GM12865 (cell line): ENCODE data around the gene MME.

Experiments used
- DNase-seq: peaks from one replicate; pipeline ENCODE4 v3.0.0; 2010; ENCODE audit warnings: low read depth
- H3K4me3 ChIP-seq: 2 replicates; pipeline ENCODE4 v1.5.1; 2011; ENCODE audit warnings: mild to moderate bottlenecking, low read depth, low read length, control low read depth
- TF ChIP-seq, protein P1 (sequence below): IDR thresholded peaks from 2 replicates; pipeline ENCODE4 v1.5.1; 2011; ENCODE audit warnings: low read length, control low read depth, low read depth, inconsistent platforms; ENCODE audit not compliant: insufficient read depth; ENCODE audit errors: missing control alignments

Gene MME

DNA sequence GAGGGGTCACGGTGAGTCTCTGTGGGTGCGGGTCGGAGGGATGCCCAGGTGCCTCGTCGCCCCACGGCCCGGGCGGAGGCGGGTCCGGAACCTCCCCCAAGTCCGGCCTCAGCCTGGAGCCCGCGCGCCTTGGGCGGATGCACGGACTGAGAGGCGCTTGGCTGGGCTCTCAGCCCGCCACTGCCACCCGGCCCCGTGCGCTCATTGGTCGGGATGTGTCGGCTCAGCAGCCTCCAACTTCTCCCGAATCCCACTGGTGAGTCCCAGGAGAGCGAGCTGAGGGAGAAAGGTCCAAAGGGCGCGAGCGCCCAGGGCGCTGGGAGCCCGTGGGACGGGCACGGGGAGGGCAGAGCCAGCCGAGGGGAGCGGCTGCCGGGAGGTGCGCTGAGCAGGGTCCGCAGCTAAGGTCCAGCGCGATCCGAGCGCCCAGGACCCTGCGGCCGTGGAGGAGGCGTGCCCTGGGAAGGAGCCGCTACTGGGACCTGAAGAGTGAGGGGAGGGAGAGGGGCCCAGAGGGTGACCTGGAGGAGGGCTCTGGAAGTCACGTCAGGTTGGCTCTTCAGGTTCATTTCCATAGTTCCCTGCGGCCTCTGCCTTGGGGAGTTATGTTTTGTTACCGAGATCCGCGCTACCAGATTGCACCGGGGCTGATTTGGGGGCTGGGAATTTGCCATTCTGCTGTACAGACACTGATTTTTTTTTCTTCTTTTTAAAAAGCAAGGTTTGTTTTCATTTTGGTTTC, at the start of gene MME:
Gene MME (plus strand): TSS at position 574 of the 742 bp plus-strand sequence. CDS start 3,849 bp downstream, outside the sequence.
- no peak within 1 kb of the TSS for H3K4me3 ChIP-seq
- DNase-seq, result no peak
- TF ChIP-seq, protein P1, sequence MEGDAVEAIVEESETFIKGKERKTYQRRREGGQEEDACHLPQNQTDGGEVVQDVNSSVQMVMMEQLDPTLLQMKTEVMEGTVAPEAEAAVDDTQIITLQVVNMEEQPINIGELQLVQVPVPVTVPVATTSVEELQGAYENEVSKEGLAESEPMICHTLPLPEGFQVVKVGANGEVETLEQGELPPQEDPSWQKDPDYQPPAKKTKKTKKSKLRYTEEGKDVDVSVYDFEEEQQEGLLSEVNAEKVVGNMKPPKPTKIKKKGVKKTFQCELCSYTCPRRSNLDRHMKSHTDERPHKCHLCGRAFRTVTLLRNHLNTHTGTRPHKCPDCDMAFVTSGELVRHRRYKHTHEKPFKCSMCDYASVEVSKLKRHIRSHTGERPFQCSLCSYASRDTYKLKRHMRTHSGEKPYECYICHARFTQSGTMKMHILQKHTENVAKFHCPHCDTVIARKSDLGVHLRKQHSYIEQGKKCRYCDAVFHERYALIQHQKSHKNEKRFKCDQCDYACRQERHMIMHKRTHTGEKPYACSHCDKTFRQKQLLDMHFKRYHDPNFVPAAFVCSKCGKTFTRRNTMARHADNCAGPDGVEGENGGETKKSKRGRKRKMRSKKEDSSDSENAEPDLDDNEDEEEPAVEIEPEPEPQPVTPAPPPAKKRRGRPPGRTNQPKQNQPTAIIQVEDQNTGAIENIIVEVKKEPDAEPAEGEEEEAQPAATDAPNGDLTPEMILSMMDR, result no peak

DNA sequence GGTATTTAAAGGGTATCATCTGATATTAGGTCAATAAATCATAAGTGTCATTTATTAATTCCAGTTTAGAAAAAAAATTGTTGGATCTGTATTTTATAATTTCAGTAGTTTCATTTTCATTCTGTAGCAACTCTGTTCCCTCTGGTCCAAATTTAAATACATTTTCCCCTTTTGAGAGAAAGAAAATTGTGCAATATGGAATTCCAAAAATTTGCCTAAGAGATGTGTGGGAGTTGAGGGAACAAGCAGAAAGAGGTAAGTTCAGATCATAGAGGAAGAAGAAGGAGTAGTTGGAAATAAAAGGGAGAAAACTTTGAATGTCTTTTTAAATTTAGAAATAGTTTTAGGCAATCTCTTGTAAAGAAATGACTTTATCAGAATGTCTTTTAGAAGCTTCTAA, 48.9 kb upstream of the MME start:
- H3K4me3 ChIP-seq, result no peak overlapping the region
- TF ChIP-seq, protein P1, result no peak
- DNase-seq, result no peak

DNA sequence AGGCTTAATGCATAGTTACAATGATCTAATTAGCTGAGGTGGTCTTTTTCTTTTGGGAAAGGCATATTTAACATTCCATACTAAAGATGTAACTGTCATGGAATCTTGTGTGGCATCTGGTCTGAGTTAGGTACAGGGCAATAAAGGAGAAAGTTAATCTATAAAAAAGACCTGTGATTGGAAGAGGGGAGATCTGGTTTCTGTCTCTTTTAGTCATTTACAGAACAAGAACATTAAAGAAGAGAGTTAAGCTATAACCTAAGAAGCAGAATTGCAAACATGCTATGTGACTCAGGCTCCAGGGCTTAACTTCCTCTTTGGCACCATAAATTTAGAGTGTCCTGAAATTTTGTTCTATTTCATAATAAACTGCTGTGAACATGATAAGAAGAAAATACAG, 47.2 kb upstream of the MME start:
- TF ChIP-seq, protein P1, result no peak
- no peak overlapping the region for H3K4me3 ChIP-seq
- no peak for DNase-seq

DNA sequence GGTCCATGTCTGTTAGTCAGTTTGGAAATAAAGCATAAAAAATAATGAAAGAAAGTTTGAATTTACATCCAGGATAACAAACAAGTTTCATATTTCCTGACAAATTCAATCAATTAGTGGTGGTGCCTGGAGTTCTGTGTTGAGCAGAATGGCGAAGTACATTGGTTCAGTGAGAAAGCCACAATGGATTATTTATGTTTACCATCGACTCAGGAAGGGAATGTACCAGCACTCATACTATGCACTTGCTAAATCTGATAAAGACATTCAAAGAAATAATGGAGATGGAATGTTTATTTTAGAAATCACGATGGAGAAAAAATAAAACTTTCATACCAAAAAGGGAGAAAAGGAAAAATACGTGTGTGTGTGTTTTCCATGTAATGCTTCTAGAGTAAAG, 45.3 kb upstream of the MME start:
- DNase-seq, result no peak
- H3K4me3 ChIP-seq, result no peak overlapping the region
- TF ChIP-seq, protein P1, result no peak

DNA sequence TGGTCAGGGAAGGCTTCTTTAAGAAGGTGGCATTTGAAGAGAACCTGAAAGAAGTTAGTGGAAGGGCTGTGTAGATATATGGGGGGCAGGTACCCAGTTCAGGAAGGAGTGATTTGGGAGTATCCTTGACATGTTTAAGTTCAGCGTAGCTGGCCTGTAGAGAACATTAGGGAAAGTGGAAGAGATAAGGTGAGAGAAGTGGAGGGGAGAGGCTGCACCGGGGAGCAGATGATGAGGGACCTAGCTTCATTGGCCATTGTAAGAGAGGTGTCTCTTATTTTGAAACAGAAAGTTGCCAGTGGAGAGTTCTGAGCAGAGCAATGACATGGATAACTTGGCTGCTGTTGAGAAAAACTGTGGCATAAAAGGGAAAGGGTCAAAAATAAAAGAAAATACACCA, 44.6 kb upstream of the MME start:
- no peak overlapping the region for H3K4me3 ChIP-seq
- TF ChIP-seq, protein P1, result no peak
- DNase-seq, result no peak

DNA sequence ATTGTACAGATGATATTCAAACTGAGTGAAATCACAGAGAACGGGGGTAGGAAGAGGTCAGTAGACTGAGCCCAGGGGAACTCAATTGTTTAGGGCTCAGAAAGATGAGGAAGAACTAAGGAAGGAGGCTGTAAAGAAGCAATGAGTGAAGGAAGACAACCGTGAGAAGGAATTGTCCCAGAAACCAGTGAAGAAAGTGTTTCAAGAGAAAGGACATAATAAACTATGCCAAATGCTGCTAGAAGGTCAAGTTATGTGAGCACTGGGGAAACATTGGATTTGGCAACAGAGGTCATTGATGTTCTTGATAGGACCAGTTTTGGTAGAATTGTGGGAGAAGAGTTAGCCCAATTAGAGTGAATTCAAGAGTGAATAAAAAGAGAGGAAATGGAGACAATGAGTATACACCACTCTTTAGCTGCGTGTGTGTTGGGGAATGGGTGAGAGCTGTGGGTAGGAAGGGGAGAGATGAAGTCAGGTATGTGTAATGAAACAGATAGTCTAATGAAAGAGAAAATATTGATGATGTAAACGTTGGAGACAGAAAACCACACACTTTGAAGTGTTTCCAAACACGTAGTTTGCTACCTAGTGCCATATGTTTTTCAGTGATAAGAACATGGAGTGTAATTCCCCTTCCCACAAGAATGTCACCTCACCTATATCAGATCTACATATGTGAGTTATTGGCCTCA, 42.5 kb upstream of the MME start:
- TF ChIP-seq, protein P1, result no peak
- DNase-seq, result no peak
- no peak overlapping the region for H3K4me3 ChIP-seq
